Progenitor cell of endocrine pancreas (in vitro differentiated cells): ENCODE results near the gene DAPL1. TPM values are rescaled to one million over a fixed set of nuclear protein-coding genes. Genes with fewer than 3 reads are reported as not detected.

Source experiments
- DNase-seq: peaks from one replicate; pipeline ENCODE4 v3.0.0; 2021; ENCODE audit warnings: low spot score; ENCODE audit not compliant: unreplicated experiment
- H3K27ac Mint-ChIP-seq: 2 replicates; pipeline ENCODE4 v1.8.0; 2021; ENCODE audit warnings: mild to moderate bottlenecking, moderate library complexity, mixed read lengths
- H3K27me3 Mint-ChIP-seq: 2 replicates; pipeline ENCODE4 v1.8.0; 2021; ENCODE audit warnings: mixed read lengths
- H3K36me3 Mint-ChIP-seq: 2 replicates; pipeline ENCODE4 v1.8.0; 2022; ENCODE audit warnings: mixed read lengths; ENCODE audit not compliant: insufficient read depth
- H3K4me1 Mint-ChIP-seq: 2 replicates; pipeline ENCODE4 v1.8.0; 2021; ENCODE audit warnings: low read depth, mixed read lengths
- H3K4me3 Mint-ChIP-seq: 2 replicates; pipeline ENCODE4 v1.8.0; 2021; ENCODE audit warnings: low read depth, mild to moderate bottlenecking, moderate library complexity, mixed read lengths
- H3K9me3 Mint-ChIP-seq: 2 replicates; pipeline ENCODE4 v1.8.0; 2021; ENCODE audit warnings: low read depth, mixed read lengths
- CTCF ChIP-seq: fragments of 200-600 bp; sonication (generic); IDR thresholded peaks from one replicate; pipeline ENCODE4 v1.5.0; 2021; ENCODE audit warnings: antibody characterized with exemption, mild to moderate bottlenecking; ENCODE audit not compliant: unreplicated experiment
- total RNA-seq: library from RNA; stranded (reverse); gene quantifications from 2 replicates; pipeline ENCODE4 v1.2.1, GENCODE V29; 2021

DAPL1 gene
- total RNA-seq, 1 donor from 2014 or later = not detected

- Mint-ChIP-seq H3K4me1 (peaks cover 3% of the 10 kb centered on the region), H3K27ac (no peak overlapping the region), H3K4me3 (no peak overlapping the region), H3K27me3 (peaks cover 17% of the 10 kb centered on the region), H3K9me3 (peaks cover 3% of the 10 kb centered on the region), H3K36me3 (no peaks in the 10 kb centered on the region)
- TF ChIP-seq CTCF = no peak
- DNase-seq = no peak
Observed at GRCh38 chr2:158783923-158784322, 11.2 kb upstream of the DAPL1 start.

- Mint-ChIP-seq H3K4me3 (no peak overlapping the region), H3K27ac (no peak overlapping the region), H3K9me3 (peaks cover 3% of the 10 kb centered on the region), H3K27me3 (peaks cover 3% of the 10 kb centered on the region), H3K4me1 (no peaks in the 10 kb centered on the region), H3K36me3 (no peaks in the 10 kb centered on the region)
- DNase-seq = no peak
- no peak for TF ChIP-seq CTCF
Observed at GRCh38 chr2:158786897-158787296, 8.2 kb upstream of the DAPL1 start.

GRCh38 chr2:158788951-158789350, 6.2 kb upstream of the DAPL1 start:
- Mint-ChIP-seq H3K36me3 (no peaks in the 10 kb centered on the region), H3K27ac (no peak overlapping the region), H3K4me3 (no peak overlapping the region), H3K9me3 (peaks cover 3% of the 10 kb centered on the region), H3K27me3 (peaks cover 4% of the 10 kb centered on the region), H3K4me1 (no peaks in the 10 kb centered on the region)
- no peak for DNase-seq
- TF ChIP-seq CTCF = no peak

GRCh38 chr2:158796652-158797051, 1.5 kb downstream of the DAPL1 start:
- no peak overlapping the region for H3K4me3 Mint-ChIP-seq

GRCh38 chr2:158797963-158798700, 3.0 kb downstream of the DAPL1 start:
- TF ChIP-seq CTCF = no peak
- Mint-ChIP-seq H3K36me3 (no peaks in the 10 kb centered on the region), H3K4me1 (peaks cover 23% of the 10 kb centered on the region), H3K27ac (no peak overlapping the region), H3K9me3 (no peaks in the 10 kb centered on the region), H3K4me3 (no peak overlapping the region), H3K27me3 (peaks cover 40% of the 10 kb centered on the region)
- DNase-seq = no peak

More at GRCh38 chr2:158796652-158797051, 1.5 kb downstream of the DAPL1 start:
- H3K36me3 Mint-ChIP-seq = no peaks in the 10 kb centered on the region
- DNase-seq = no peak
- H3K27ac Mint-ChIP-seq = no peak overlapping the region
- peaks cover 18% of the 10 kb centered on the region for H3K4me1 Mint-ChIP-seq
- TF ChIP-seq CTCF = no peak
- H3K9me3 Mint-ChIP-seq = no peaks in the 10 kb centered on the region
- peaks cover 35% of the 10 kb centered on the region for H3K27me3 Mint-ChIP-seq
